Stimulated activated naive CD8-positive, alpha-beta T cell treated with anti-CD3 and anti-CD28 coated beads, Interleukin-15, Interleukin-2, amounts not matched to agents 100 U/mL and 50 U/mL, for 24 hours (primary cell): ENCODE results near the gene IQCH.

Source experiments
- ATAC-seq: fragments of 150-1000 bp; cut with Tn5 transposase; one replicate; pipeline ENCODE4 v1.10.0; 2021
- DNase-seq: peaks from one replicate; pipeline ENCODE4 v3.0.0; 2021

IQCH gene

GRCh38 chr15:67254238-67255175 lies at the start of gene IQCH, which contains the start of gene AAGAB:
IQCH (plus strand) TSS chr15:67254786; CDS start chr15:67254897, 111 bp downstream.
AAGAB (minus strand) TSS chr15:67254661; CDS start chr15:67254631, 30 bp downstream.
- ATAC-seq = peak; percentile 97
- peak; percentile 99 for DNase-seq

- ATAC-seq (no peak), DNase-seq (no peak)
Measured at GRCh38 chr15:67207555-67208207, 46.9 kb upstream of the IQCH start.

- DNase-seq (no peak), ATAC-seq (no peak)
Measured at GRCh38 chr15:67208396-67208795, 46.2 kb upstream of the IQCH start.

- no peak for DNase-seq
Measured at GRCh38 chr15:67210555-67211168, 43.9 kb upstream of the IQCH start.

GRCh38 chr15:67212684-67213367 lies 41.8 kb upstream of the IQCH start:
- DNase-seq = no peak
- no peak for ATAC-seq

More at GRCh38 chr15:67210555-67211168, 43.9 kb upstream of the IQCH start:
- ATAC-seq = no peak

GRCh38 chr15:67215102-67215501 lies 39.5 kb upstream of the IQCH start:
- ATAC-seq (no peak), DNase-seq (no peak)

GRCh38 chr15:67216859-67217258 lies 37.7 kb upstream of the IQCH start:
- ATAC-seq (no peak), DNase-seq (no peak)

GRCh38 chr15:67218428-67218827 lies 36.2 kb upstream of the IQCH start:
- no peak for ATAC-seq

GRCh38 chr15:67219288-67219687 lies 35.3 kb upstream of the IQCH start:
- DNase-seq = no peak
- ATAC-seq = no peak

More at GRCh38 chr15:67218428-67218827, 36.2 kb upstream of the IQCH start:
- DNase-seq = no peak

GRCh38 chr15:67224889-67225288 lies 29.7 kb upstream of the IQCH start:
- no peak for DNase-seq
- no peak for ATAC-seq

GRCh38 chr15:67225336-67225735 lies 29.2 kb upstream of the IQCH start:
- no peak for DNase-seq
- ATAC-seq = no peak

- no peak for DNase-seq
- ATAC-seq = no peak
Measured at GRCh38 chr15:67227431-67227830, 27.2 kb upstream of the IQCH start.

- no peak for ATAC-seq
- DNase-seq = no peak
Measured at GRCh38 chr15:67227846-67228245, 26.7 kb upstream of the IQCH start.

- ATAC-seq (no peak), DNase-seq (no peak)
Measured at GRCh38 chr15:67228286-67228685, 26.3 kb upstream of the IQCH start.

GRCh38 chr15:67230504-67230903 lies 24.1 kb upstream of the IQCH start:
- ATAC-seq = no peak
- DNase-seq = no peak

GRCh38 chr15:67232591-67232990 lies 22.0 kb upstream of the IQCH start:
- no peak for ATAC-seq
- DNase-seq = no peak

- ATAC-seq (no peak), DNase-seq (no peak)
Measured at GRCh38 chr15:67240235-67241131, 14.1 kb upstream of the IQCH start.

GRCh38 chr15:67241132-67241855 lies 13.3 kb upstream of the IQCH start:
- DNase-seq = no peak
- peak; percentile 82 for ATAC-seq

GRCh38 chr15:67242708-67243111 lies 11.9 kb upstream of the IQCH start:
- no peak for DNase-seq

GRCh38 chr15:67244971-67245478 lies 9.6 kb upstream of the IQCH start:
- no peak for DNase-seq
- no peak for ATAC-seq

More at GRCh38 chr15:67242708-67243111, 11.9 kb upstream of the IQCH start:
- no peak for ATAC-seq
